OCI-LY7 (cell line): ENCODE data around the gene MRPS27. TPM values are rescaled to one million over a fixed set of nuclear protein-coding genes. Genes with fewer than 3 reads are reported as not detected.

Experiments
- BruUV-seq: library from RNA; stranded (reverse); fragments of 400-500 nt; replicated peaks from 2 replicates; lab custom pipeline; 2021; lab: Mats Ljungman, UMichigan
- CTCF ChIA-PET: fragments of 300-600 bp; sonication (Branson Sonifier 250); formaldehyde crosslinking; loops from one replicate; lab custom pipeline; 2022; ENCODE audit warnings: antibody characterized with exemption; ENCODE audit not compliant: unreplicated experiment; lab: Charles Lee
- POLR2A ChIA-PET: fragments of 300-600 bp; sonication (Branson Sonifier 250); formaldehyde crosslinking; loops from one replicate; lab custom pipeline; 2022; ENCODE audit warnings: antibody characterized with exemption; lab: Charles Lee
- DNase-seq: peaks from one replicate; pipeline ENCODE4 v3.0.0-alpha.2; 2015; ENCODE audit warnings: low spot score
- H2AFZ ChIP-seq: fragments of 200-600 bp; sonication (generic), shearing (Covaris generic); 2 replicates; pipeline ENCODE4 v1.6.1; 2014; ENCODE audit warnings: mild to moderate bottlenecking, antibody characterized with exemption, low read length, moderate library complexity
- H3K27ac ChIP-seq: fragments of 200-600 bp; sonication (generic); 2 replicates; pipeline ENCODE4 v1.5.1; 2014; ENCODE audit warnings: mixed run types, low read depth, mild to moderate bottlenecking, moderate library complexity, low read length, inconsistent platforms; ENCODE audit not compliant: poor library complexity, severe bottlenecking
- H3K36me3 ChIP-seq: fragments of 200-600 bp; sonication (generic); 2 replicates; pipeline ENCODE4 v1.6.1; 2014; ENCODE audit warnings: mild to moderate bottlenecking, antibody characterized with exemption, low read length, moderate library complexity, mixed read lengths; ENCODE audit not compliant: insufficient read depth
- H3K4me1 ChIP-seq: fragments of 200-600 bp; sonication (generic); 2 replicates; pipeline ENCODE4 v1.5.1; 2014; ENCODE audit warnings: mild to moderate bottlenecking, low read length; ENCODE audit not compliant: insufficient read depth, poor library complexity, severe bottlenecking
- H3K4me2 ChIP-seq: fragments of 200-600 bp; sonication (generic); 2 replicates; pipeline ENCODE4 v1.6.1; 2014; ENCODE audit warnings: mild to moderate bottlenecking, low read length
- H3K4me3 ChIP-seq: fragments of 200-600 bp; sonication (generic); 2 replicates; pipeline ENCODE4 v1.5.1; 2014; ENCODE audit warnings: mild to moderate bottlenecking, low read depth, low read length; ENCODE audit not compliant: poor library complexity, severe bottlenecking
- H3K79me2 ChIP-seq: fragments of 200-600 bp; sonication (generic); 2 replicates; pipeline ENCODE4 v1.6.1; 2016; ENCODE audit warnings: low read depth, mild to moderate bottlenecking, low read length, moderate library complexity, mixed read lengths; ENCODE audit not compliant: insufficient read depth
- H3K9me2 ChIP-seq: fragments of 200-600 bp; sonication (generic); 2 replicates; pipeline ENCODE4 v1.6.1; 2016; ENCODE audit warnings: mild to moderate bottlenecking, low read length, mixed read lengths; ENCODE audit not compliant: insufficient read depth
- H3K9me3 ChIP-seq: fragments of 200-600 bp; sonication (generic); 2 replicates; pipeline ENCODE4 v1.6.1; 2014; ENCODE audit warnings: mild to moderate bottlenecking, mixed run types, low read length, mixed read lengths
- H4K20me1 ChIP-seq: fragments of 200-600 bp; sonication (generic); 2 replicates; pipeline ENCODE4 v1.6.1; 2014; ENCODE audit warnings: mild to moderate bottlenecking, antibody characterized with exemption, low read length, moderate library complexity, mixed read lengths; ENCODE audit not compliant: insufficient read depth
- EZH2phosphoT487 ChIP-seq: fragments of 200-600 bp; sonication (generic); IDR thresholded peaks from 2 replicates; pipeline ENCODE4 v1.6.1; 2018; ENCODE audit warnings: low read depth, borderline replicate concordance, mild to moderate bottlenecking, mixed run types, antibody characterized with exemption, low read length, moderate library complexity, mixed read lengths
- intact Hi-C: fragments of 100-400 bp; cut with micrococcal nuclease; formaldehyde crosslinking; loops from one replicate; pipeline ENCODE4 v1.10.0; 2022; ENCODE audit not compliant: unreplicated experiment
- total RNA-seq, 2 experiments: library from RNA; depleted of rRNA in 1 of 2; stranded (reverse); fragments of >200 nt in 1 of 2; shearing (Covaris generic) in 1 of 2; gene quantifications; 2 replicates each; pipeline ENCODE4 v1.2.3, GENCODE V29; 2014 to 2022
- TF ChIP-seq, protein P1 (sequence below): fragments of 200-600 bp; sonication (generic); conservative IDR thresholded peaks from 2 replicates; pipeline ENCODE4 v1.5.1; 2014; ENCODE audit warnings: mild to moderate bottlenecking, antibody characterized with exemption, low read length, moderate library complexity, mixed read lengths

MRPS27 gene
- total RNA-seq, 2 experiments from 2014 or later = 62.6 to 70.9 TPM

DNA sequence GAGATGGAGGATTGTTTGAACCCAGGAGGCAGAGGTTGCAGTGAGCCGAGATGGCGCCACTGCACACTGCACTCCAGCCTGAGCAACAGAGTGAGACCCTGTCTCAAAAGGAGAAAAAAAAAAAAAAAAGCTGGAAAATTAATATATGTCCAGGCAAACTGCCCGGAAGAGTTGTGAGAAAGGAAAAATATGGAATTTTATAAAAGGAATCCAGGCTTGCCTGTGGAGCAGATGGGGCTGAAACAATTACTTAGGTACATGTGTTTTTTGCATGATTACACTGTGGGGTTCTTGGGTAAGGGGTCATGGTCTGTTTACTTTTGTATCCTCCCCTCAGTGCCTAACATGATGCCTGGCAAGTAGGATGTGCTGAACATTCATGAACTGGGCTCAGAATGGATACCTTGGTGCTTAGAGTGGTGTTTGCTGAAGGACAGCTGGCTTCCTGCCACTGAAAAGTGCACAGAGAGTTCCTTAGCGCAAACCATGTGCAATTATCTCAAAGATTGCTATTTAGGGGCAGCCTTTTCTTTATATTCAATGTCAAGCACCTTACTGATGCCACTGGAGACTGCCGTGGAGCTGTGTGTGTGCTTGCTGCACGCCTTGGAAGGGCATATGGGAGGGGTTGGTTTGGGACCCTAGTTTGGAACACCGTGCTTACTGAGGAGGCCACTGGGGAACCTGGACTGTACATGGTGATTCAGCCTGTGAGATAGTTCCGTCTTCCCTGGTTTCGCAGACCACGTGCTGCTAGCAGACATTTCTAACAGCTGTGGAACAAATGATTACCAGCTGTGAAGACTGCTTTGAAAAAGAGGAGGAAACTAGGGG is 134.3 kb downstream of the MRPS27 start:
- Histone ChIP-seq H4K20me1 (no peaks in the 10 kb centered on the region), H3K27ac (no peak overlapping the region), H2AFZ (no peak overlapping the region), H3K9me3 (no peaks in the 10 kb centered on the region), H3K4me2 (no peak overlapping the region), H3K9me2 (no peaks in the 10 kb centered on the region), H3K4me3 (no peak overlapping the region), H3K36me3 (no peaks in the 10 kb centered on the region), H3K4me1 (no peaks in the 10 kb centered on the region), H3K79me2 (no peaks in the 10 kb centered on the region)
- TF ChIP-seq EZH2phosphoT487 = no peak
- TF ChIP-seq, protein P1, sequence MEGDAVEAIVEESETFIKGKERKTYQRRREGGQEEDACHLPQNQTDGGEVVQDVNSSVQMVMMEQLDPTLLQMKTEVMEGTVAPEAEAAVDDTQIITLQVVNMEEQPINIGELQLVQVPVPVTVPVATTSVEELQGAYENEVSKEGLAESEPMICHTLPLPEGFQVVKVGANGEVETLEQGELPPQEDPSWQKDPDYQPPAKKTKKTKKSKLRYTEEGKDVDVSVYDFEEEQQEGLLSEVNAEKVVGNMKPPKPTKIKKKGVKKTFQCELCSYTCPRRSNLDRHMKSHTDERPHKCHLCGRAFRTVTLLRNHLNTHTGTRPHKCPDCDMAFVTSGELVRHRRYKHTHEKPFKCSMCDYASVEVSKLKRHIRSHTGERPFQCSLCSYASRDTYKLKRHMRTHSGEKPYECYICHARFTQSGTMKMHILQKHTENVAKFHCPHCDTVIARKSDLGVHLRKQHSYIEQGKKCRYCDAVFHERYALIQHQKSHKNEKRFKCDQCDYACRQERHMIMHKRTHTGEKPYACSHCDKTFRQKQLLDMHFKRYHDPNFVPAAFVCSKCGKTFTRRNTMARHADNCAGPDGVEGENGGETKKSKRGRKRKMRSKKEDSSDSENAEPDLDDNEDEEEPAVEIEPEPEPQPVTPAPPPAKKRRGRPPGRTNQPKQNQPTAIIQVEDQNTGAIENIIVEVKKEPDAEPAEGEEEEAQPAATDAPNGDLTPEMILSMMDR = no peak
- DNase-seq = no peak
- ChIA-PET POLR2A (no interaction called here), CTCF (interaction anchor here (0.6 kb wide), 1 partner anchor 51 kb away, joined by 3 read pairs; no protein-coding TSS in a partner anchor)
- BruUV-seq = no TSS peak
- intact Hi-C loops = no loop called here

DNA sequence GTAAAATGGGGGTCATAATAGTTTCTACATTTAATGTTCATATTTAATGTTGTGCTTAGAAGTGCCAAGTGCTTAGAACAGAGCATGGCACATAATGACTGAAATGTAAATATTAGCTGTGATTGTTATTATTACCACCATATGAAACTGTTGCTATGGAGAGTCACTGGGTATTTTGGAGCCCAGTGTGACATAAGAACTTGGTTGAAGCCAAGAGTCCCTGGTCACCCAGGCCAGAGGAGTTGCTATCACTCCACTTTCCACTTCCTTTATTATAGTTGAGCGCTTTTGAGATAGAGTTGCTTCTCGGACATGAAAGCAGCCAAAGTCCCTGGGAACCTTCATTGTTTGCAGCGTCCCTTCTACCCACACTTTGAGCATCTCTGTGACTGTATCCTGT is 135.6 kb downstream of the MRPS27 start:
- Histone ChIP-seq H3K9me2 (no peaks in the 10 kb centered on the region), H3K27ac (no peak overlapping the region), H4K20me1 (no peaks in the 10 kb centered on the region), H3K36me3 (no peaks in the 10 kb centered on the region), H3K4me3 (no peak overlapping the region), H3K4me2 (no peak overlapping the region), H3K4me1 (no peaks in the 10 kb centered on the region), H3K79me2 (no peaks in the 10 kb centered on the region), H2AFZ (no peak overlapping the region), H3K9me3 (no peaks in the 10 kb centered on the region)
- no peak for DNase-seq
- intact Hi-C loops = no loop called here
- ChIA-PET CTCF (no interaction called here), POLR2A (no interaction called here)
- no peak for TF ChIP-seq EZH2phosphoT487
- TF ChIP-seq, protein P1 = no peak
- BruUV-seq = no TSS peak

DNA sequence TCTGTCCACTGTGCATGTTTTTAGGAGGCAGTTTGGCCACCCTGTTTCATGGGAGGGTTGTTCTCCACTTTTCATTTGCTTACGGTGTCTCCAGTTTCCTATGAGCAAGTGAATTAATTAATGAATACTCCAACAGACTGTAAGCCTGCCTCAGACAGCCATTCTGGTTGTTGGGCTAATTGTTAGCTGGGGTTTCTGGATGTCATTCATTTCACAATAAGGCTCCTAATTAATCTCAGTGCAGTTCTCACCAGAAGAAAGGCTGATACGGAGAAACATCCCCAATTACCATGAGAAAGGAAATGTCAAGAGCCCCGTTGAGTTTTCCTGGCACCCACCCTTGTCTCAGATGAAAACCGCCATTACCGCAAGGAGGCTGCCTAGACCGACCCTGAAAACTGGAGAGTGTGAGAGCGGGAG is 136.9 kb downstream of the MRPS27 start:
- intact Hi-C loops = no loop called here

More for the DNA sequence above, 136.9 kb downstream of the MRPS27 start:
- H3K79me2 ChIP-seq = no peaks in the 10 kb centered on the region
- H4K20me1 ChIP-seq = no peaks in the 10 kb centered on the region
- H3K4me2 ChIP-seq = no peak overlapping the region
- ChIA-PET CTCF (no interaction called here), POLR2A (interaction anchor here (0.5 kb wide), 1 partner anchor 770 kb away, joined by 4 read pairs; no protein-coding TSS in a partner anchor)
- TF ChIP-seq EZH2phosphoT487 = no peak
- TF ChIP-seq, protein P1 = no peak
- H3K4me3 ChIP-seq = no peak overlapping the region
- H3K27ac ChIP-seq = no peak overlapping the region
- no peaks in the 10 kb centered on the region for H3K9me2 ChIP-seq
- no TSS peak for BruUV-seq
- no peaks in the 10 kb centered on the region for H3K4me1 ChIP-seq
- no peaks in the 10 kb centered on the region for H3K9me3 ChIP-seq
- no peak overlapping the region for H2AFZ ChIP-seq
- no peaks in the 10 kb centered on the region for H3K36me3 ChIP-seq
- no peak for DNase-seq
